Ascending aorta (tissue), 2 donors: ENCODE results near the gene KCNQ1. TPM values are rescaled to one million over a fixed set of nuclear protein-coding genes. Genes with fewer than 3 reads are reported as not detected.
A peak's percentile ranks its signal among the peaks of the same experiment; 100 is the strongest.

Experiments used
- DNase-seq, 2 donors: peaks; one replicate each; pipeline ENCODE4 v3.0.0-alpha.2; 2019; ENCODE audit warnings: low spot score in 2 of 2
- H3K27ac ChIP-seq, 2 donors: fragments of 200-600 bp; sonication (generic); one replicate each; pipeline ENCODE4 v1.5.1; 2016 to 2017; ENCODE audit warnings: mild to moderate bottlenecking in 1 of 2
- H3K27me3 ChIP-seq: fragments of 200-600 bp; sonication (generic); one replicate; pipeline ENCODE4 v1.5.1; 2017
- H3K36me3 ChIP-seq, 2 donors: fragments of 200-600 bp; sonication (generic); one replicate each; pipeline ENCODE4 v1.5.1; 2016
- H3K4me1 ChIP-seq, 2 donors: fragments of 200-600 bp; sonication (generic); one replicate each; pipeline ENCODE4 v1.5.1; 2016 to 2017; ENCODE audit warnings: mild to moderate bottlenecking in 1 of 2
- H3K4me3 ChIP-seq, 2 donors: fragments of 200-600 bp; sonication (generic); one replicate each; pipeline ENCODE4 v1.5.1; 2016 to 2017; ENCODE audit warnings: mild to moderate bottlenecking in 1 of 2
- H3K9me3 ChIP-seq, 2 donors: fragments of 200-600 bp; sonication (generic); one replicate each; pipeline ENCODE4 v1.5.1; 2016
- CTCF ChIP-seq, 3 experiments: fragments of 200-600 bp in 2 of 3; fragments of 450-650 bp in 1 of 3; sonication (generic) in 2 of 3; IDR thresholded peaks; one replicate each; pipeline ENCODE4 v1.5.1; 2016 to 2019; ENCODE audit warnings: antibody characterized with exemption in 3 of 3, mild to moderate bottlenecking in 1 of 3, moderate library complexity in 1 of 3
- intact Hi-C: fragments of 100-400 bp; cut with DNase I; formaldehyde crosslinking; loops from one replicate; pipeline ENCODE4 v1.15.1; 2023
- total RNA-seq: library from RNA; depleted of rRNA; stranded (reverse); fragments of >200 nt; gene quantifications from one replicate; pipeline ENCODE4 v1.1.0, GENCODE V29; 2016

KCNQ1 gene
- total RNA-seq, 1 donor from 2014 or later, result 2.3 TPM

GRCh38 chr11:2664791-2665525 lies 220.2 kb downstream of the KCNQ1 start:
- TF ChIP-seq CTCF (IDR thresholded peaks at IDR 0.05), result no peak
- Histone ChIP-seq H3K36me3 (no peaks in the 10 kb centered on the region), H3K4me1 (no peaks in the 10 kb centered on the region), H3K27ac (no peak overlapping the region), H3K4me3 (no peak overlapping the region), H3K27me3 (no peaks in the 10 kb centered on the region), H3K9me3 (peaks cover 0 to 22% of the 10 kb centered on the region in 2 donors)
- peak in 1 of 2 donors; percentile 51 for DNase-seq
- intact Hi-C loops, result no loop called here

GRCh38 chr11:2665526-2666400 lies 221.0 kb downstream of the KCNQ1 start:
- Histone ChIP-seq H3K4me1 (no peaks in the 10 kb centered on the region), H3K27me3 (no peaks in the 10 kb centered on the region), H3K36me3 (no peaks in the 10 kb centered on the region), H3K27ac (no peak overlapping the region), H3K4me3 (no peak overlapping the region), H3K9me3 (peaks cover 0 to 14% of the 10 kb centered on the region in 2 donors)
- intact Hi-C loops, result no loop called here
- no peak for TF ChIP-seq CTCF (IDR thresholded peaks at IDR 0.05)
- DNase-seq, result peak in 1 of 2 donors; percentile 28

- Histone ChIP-seq H3K4me1 (no peaks in the 10 kb centered on the region), H3K4me3 (no peak overlapping the region), H3K36me3 (no peaks in the 10 kb centered on the region), H3K27me3 (no peaks in the 10 kb centered on the region), H3K9me3 (peaks cover 0 to 10% of the 10 kb centered on the region in 2 donors), H3K27ac (no peak overlapping the region)
- intact Hi-C loops, result no loop called here
- DNase-seq, result peak in 1 of 2 donors; percentile 40
- TF ChIP-seq CTCF (IDR thresholded peaks at IDR 0.05), result no peak
Observed at GRCh38 chr11:2666401-2666741, 221.6 kb downstream of the KCNQ1 start.

- DNase-seq, result peak in 1 of 2 donors; percentile 49
- H3K4me1 ChIP-seq, result no peaks in the 10 kb centered on the region
- peaks cover 0 to 6% of the 10 kb centered on the region in 2 donors for H3K9me3 ChIP-seq
- intact Hi-C loops, result no loop called here
- no peak for TF ChIP-seq CTCF (IDR thresholded peaks at IDR 0.05)
- H3K27me3 ChIP-seq, result no peaks in the 10 kb centered on the region
- H3K4me3 ChIP-seq, result no peak overlapping the region
- no peaks in the 10 kb centered on the region for H3K36me3 ChIP-seq
- no peak overlapping the region for H3K27ac ChIP-seq
Observed at GRCh38 chr11:2666828-2667570, 222.2 kb downstream of the KCNQ1 start.

GRCh38 chr11:2667940-2668339 lies 223.1 kb downstream of the KCNQ1 start:
- TF ChIP-seq CTCF (IDR thresholded peaks at IDR 0.05), result no peak
- H3K4me3 ChIP-seq, result no peak overlapping the region
- DNase-seq, result peak in 1 of 2 donors; percentile 50
- intact Hi-C loops, result no loop called here
- H3K27me3 ChIP-seq, result no peaks in the 10 kb centered on the region
- peaks cover 0 to 5% of the 10 kb centered on the region in 2 donors for H3K9me3 ChIP-seq
- no peaks in the 10 kb centered on the region for H3K4me1 ChIP-seq
- H3K36me3 ChIP-seq, result no peaks in the 10 kb centered on the region
- H3K27ac ChIP-seq, result no peak overlapping the region
